K562 (cell line): ENCODE data around the gene DHRS13.
A peak's percentile ranks its signal among the peaks of the same experiment; 100 is the strongest.

ENCODE experiments used
- ARHGAP35 ChIP-seq: fragments of 450-650 bp; IDR thresholded peaks from 2 replicates; pipeline ENCODE4 v1.6.1; 2018; ENCODE audit not compliant: partially characterized antibody
- BCLAF1 ChIP-seq, 2 experiments: fragments of 450-650 bp in 1 of 2; IDR thresholded peaks; 2 replicates each; pipeline ENCODE4 v1.6.1; 2011 to 2017; ENCODE audit warnings: low read depth in 2 of 2, antibody characterized with exemption in 1 of 2, borderline replicate concordance in 1 of 2, low read length in 1 of 2, mild to moderate bottlenecking in 1 of 2, mixed read lengths in 1 of 2; ENCODE audit not compliant: control insufficient read depth in 1 of 2
- BRCA1 ChIP-seq, 2 experiments: fragments of 450-650 bp in 1 of 2; sonication (generic) in 1 of 2; formaldehyde crosslinking in 1 of 2; IDR thresholded peaks; 2 replicates each; pipeline versions ENCODE4 v1.5.0 to v1.6.1; 2017 to 2020; ENCODE audit warnings: mild to moderate bottlenecking in 1 of 2, missing genetic modification reagents in 1 of 2
- CBX1 ChIP-seq: sonication (generic); IDR thresholded peaks from 2 replicates; pipeline ENCODE4 v1.6.1; 2016; ENCODE audit warnings: antibody characterized with exemption, low read depth, mild to moderate bottlenecking
- CTCF ChIP-seq, 3 experiments: IDR thresholded peaks in 2 of 3; conservative IDR thresholded peaks in 1 of 3; 2 replicates each; pipeline ENCODE4 v1.5.1; 2011 to 2012; ENCODE audit warnings: low read length in 3 of 3, mild to moderate bottlenecking in 3 of 3, control low read depth in 2 of 3, improper control_type of control experiment in 1 of 3, inconsistent platforms in 1 of 3, low read depth in 1 of 3, mixed read lengths in 1 of 3, moderate library complexity in 1 of 3; ENCODE audit not compliant: insufficient read depth in 2 of 3
- KDM2B ChIP-seq: fragments of 250-450 bp; sonication (Bioruptor Pico); IDR thresholded peaks from 2 replicates; pipeline ENCODE4 v1.8.0; 2021; ENCODE audit warnings: mild to moderate bottlenecking, moderate library complexity
- LEF1 ChIP-seq: fragments of 450-650 bp; IDR thresholded peaks from 2 replicates; pipeline ENCODE4 v1.6.1; 2016; ENCODE audit warnings: mild to moderate bottlenecking
- NR2C1 ChIP-seq, 2 experiments: fragments of 450-650 bp; IDR thresholded peaks; 2 replicates each; pipeline ENCODE4 v1.6.1; 2017; ENCODE audit warnings: mild to moderate bottlenecking in 2 of 2, antibody characterized with exemption in 1 of 2, inconsistent platforms in 1 of 2, missing compliant biosample characterization in 1 of 2, missing genetic modification characterization in 1 of 2
- POLR2AphosphoS2 ChIP-seq: IDR thresholded peaks from 2 replicates; pipeline ENCODE4 v1.6.1; 2012; ENCODE audit warnings: low read length, improper control_type of control experiment
- POLR2AphosphoS5 ChIP-seq: IDR thresholded peaks from 2 replicates; pipeline ENCODE4 v1.6.1; 2011; ENCODE audit warnings: mild to moderate bottlenecking, low read depth, low read length, moderate library complexity; ENCODE audit not compliant: control insufficient read depth, insufficient read depth
- SREBF2 ChIP-seq: sonication (generic); formaldehyde crosslinking; IDR thresholded peaks from 2 replicates; pipeline ENCODE4 v1.4.0; 2020; ENCODE audit warnings: mild to moderate bottlenecking, missing genetic modification reagents
- TCF7L2 ChIP-seq: fragments of 150-350 bp; IDR thresholded peaks from 2 replicates; pipeline ENCODE4 v1.6.1; 2016; ENCODE audit warnings: low read depth, mild to moderate bottlenecking, low read length, moderate library complexity
- ZNF239 ChIP-seq: fragments of 250-450 bp; sonication (Bioruptor Pico); IDR thresholded peaks from 2 replicates; pipeline ENCODE4 v1.4.0; 2020; ENCODE audit warnings: mild to moderate bottlenecking

- no peak for TF ChIP-seq LEF1
- TF ChIP-seq TCF7L2, result no peak
- no peak for TF ChIP-seq BRCA1 (IDR thresholded peaks at IDR 0.05)
- TF ChIP-seq BRCA1 (CRISPR knock-in tag; IDR thresholded peaks at IDR 0.05), result no peak
- TF ChIP-seq POLR2AphosphoS5, result no peak
- TF ChIP-seq ZNF239, result no peak
- TF ChIP-seq ARHGAP35, result no peak
- no peak for TF ChIP-seq NR2C1 (IDR thresholded peaks at IDR 0.05)
- no peak for TF ChIP-seq NR2C1 (tag; IDR thresholded peaks at IDR 0.05)
- 0 out of 6 replicates have a peak, but pooled peaks of 1 of the 3 experiments have one; percentile 2 for TF ChIP-seq CTCF (IDR thresholded peaks at IDR 0.05 in 2 of 3, conservative IDR thresholded peaks at IDR 0.05 in 1 of 3; ENCODE audit: insufficient read depth in 2 of 3, low read depth in 1 of 3, low read length in 3 of 3)
- TF ChIP-seq SREBF2 (CRISPR knock-in tag), result no peak
- TF ChIP-seq BCLAF1 (IDR thresholded peaks at IDR 0.05; ENCODE audit: borderline replicate concordance in 1 of 2, control insufficient read depth in 1 of 2, low read depth in 2 of 2, low read length in 1 of 2), result no peak
- TF ChIP-seq POLR2AphosphoS2, result no peak
- no peak for TF ChIP-seq CBX1
- no peak for TF ChIP-seq KDM2B (CRISPR knock-in tag)
Measured at GRCh38 chr17:28873839-28874238, 29.0 kb downstream of the DHRS13 start.
